GM18517 (cell line): ENCODE measurements around the gene FILIP1L.

Experiments used
- ATAC-seq: cut with Tn5 transposase; IDR thresholded peaks from one replicate; pipeline ENCODE4 v1.9.1; 2021; ENCODE audit warnings: mild to moderate bottlenecking, moderate library complexity; ENCODE audit not compliant: unreplicated experiment

Gene FILIP1L

GRCh38 chr3:99929745-99930139, 184.6 kb downstream of the FILIP1L start:
- ATAC-seq: no peak

DNA sequence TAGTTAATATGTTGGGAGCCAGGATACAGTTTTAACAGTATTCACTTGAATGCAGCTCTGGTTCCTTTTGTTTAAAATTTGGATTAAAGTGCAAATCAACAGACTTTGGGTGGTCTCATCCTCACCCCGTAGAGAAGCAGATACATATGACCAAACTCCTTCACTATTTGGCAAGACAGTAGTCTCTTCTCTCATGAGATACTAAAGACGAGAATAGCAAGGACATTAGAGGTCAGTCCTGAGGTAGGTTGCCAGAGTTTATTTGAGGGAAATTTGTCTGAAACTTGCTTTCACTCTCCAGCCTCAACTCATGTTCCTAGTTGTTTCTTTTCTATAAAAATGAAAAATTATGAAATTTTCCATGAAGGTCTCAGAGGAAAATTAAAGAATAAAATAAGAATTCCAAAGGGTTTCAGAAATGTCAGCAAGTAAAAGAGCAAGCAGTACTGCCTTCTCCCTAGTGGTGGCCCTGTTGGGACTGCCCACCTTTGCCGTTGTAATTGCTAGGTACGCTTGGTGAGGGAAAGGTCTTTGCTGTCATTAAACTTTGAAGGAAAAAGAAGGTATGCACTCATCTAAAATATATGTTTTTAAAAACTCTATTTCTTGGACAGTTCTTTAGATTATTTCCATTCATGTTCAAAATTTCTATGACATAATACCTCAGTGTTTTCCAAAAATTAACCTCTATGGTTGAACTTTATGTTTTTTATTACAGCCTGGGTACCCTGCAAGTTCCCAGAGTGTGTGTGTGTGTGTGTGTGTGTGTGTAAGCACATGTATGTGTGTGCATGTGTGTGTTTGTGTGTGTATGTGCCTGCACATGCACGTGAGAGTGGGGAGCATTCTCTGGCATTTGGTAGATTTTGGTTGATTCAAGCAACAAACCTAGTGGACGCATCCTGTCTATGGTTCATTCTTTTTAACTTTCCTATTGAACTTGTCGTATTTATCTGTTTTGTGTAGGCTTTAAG, 185.2 kb downstream of the FILIP1L start:
- ATAC-seq: no peak

GRCh38 chr3:99927671-99928457, 186.4 kb downstream of the FILIP1L start:
- no peak for ATAC-seq

DNA sequence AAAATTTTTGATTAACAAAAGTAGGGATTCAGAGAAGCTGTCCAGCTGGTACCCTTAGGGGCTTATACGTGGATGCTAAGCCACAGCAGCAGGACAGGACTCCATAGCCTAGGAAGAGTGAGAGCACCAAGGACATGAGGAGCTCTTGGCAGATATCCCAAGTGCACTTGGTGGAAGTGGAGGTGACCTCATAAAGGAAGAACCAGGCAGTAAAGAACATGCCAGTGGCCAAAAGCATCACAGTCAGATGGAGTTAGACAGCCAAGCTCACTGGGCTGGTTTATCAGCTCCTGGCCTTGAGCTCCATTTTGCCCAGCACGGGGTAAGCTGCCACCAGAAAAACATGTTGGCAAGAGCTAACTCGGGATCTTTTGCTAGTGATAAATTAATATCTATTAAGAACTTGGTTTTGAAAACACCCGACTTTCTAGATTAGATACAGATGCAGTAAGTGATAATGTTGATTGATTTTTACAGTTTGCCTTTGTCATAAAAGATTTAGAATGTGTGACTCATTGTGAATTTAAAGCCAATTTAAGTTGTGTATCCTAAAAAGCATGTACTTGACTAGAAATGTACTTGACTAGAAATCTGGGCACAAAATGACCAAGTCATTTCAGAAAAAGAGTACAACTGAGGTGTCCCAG, 188.6 kb downstream of the FILIP1L start:
- ATAC-seq: no peak

DNA sequence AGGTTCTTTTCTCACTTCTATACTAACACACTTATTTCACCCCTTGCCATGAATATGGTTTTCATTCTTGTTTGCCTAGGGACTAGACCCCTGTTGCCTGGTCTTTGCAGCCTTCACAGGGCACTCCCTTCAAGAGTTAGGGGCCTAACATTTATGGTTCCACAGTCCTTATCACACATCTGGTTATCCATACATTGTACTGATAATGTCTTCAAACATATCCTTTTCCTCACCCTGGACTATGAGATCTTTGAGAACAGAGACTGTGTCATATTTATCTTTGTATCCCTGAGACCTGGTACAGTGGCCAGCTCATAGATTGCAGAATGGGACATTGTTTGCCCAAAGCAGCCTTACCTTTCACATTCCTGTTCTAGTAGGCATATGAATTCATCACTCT, 190.4 kb downstream of the FILIP1L start:
- ATAC-seq: no peak

GRCh38 chr3:99921986-99922385, 192.3 kb downstream of the FILIP1L start:
- ATAC-seq: no peak

DNA sequence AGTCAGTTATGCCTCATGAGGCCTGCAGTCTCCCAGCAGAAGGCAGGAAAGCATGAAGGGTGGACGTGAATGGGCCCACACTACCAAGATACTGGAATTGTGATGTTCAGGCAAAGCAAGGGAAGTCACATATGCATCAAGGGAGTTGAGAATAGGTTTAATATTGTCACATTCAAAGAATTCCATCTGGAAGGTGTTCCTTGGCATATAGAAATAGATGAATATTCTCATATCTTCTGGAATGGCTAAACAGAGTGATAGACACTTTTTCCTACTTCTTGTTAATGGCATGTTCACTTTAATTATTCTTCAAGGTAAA, 193.0 kb downstream of the FILIP1L start:
- ATAC-seq: no peak

DNA sequence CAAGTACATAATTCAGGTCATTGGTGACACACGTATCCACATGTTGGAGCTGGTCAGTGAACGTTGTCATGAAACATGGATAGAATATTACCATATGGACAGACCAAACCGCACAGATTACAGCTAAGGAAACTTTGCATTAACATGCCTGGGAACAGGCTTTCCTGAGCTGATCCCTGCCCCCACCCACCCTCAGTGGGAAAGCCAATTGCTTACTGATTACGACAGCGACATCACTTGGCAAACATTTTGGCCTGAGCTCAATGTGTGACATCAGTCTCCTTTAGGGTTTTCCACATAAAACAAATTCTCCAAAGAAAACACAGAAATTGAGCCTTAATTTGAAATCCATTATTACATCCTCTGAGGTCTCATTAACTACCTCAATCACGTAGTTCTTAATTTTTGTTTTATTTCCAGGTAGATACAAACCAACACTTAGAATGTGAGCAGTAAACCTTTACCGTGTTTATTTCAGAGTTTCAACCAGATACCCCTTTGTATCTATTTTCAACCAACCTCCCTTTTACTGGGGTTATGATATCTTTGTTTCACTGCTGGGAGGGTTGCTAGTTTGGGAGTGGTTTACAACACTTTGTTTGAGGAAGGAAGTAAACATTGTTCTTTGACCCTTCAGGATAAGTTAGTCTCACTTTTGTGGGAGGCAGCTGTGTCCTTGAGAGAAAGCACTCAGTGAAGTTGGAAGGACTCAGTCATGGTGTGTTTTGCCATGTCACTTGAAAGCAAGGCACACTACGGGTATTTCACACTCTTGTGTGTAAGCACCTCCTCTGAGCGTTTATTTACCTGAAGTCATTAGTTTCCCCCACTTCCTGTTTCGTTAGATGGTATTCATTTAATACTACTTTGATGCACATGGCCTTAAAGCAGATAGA, 193.6 kb downstream of the FILIP1L start:
- ATAC-seq: no peak

DNA sequence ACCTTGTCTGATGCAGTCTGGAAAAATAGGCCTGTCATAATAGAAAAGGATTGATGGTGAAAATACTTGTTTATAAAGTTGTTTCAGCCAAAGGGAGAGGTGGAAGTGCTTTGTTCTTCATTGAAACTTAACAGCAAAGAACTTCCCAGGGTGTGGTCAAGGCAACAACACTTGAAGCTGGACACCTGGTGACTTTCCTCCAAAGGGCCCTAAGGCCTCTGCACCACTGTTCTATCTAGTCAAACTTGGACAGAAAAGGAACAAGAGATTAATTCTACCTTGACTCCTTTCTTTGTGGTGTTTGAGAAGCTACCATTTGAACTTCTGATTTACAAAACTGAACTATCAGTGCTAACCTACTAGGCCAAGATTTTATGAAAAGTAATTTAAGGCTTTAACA, 194.6 kb downstream of the FILIP1L start:
- ATAC-seq: no peak

- no peak for ATAC-seq
These were observed 195.6 kb downstream of the FILIP1L start for GRCh38 chr3:99918715-99919114.

DNA sequence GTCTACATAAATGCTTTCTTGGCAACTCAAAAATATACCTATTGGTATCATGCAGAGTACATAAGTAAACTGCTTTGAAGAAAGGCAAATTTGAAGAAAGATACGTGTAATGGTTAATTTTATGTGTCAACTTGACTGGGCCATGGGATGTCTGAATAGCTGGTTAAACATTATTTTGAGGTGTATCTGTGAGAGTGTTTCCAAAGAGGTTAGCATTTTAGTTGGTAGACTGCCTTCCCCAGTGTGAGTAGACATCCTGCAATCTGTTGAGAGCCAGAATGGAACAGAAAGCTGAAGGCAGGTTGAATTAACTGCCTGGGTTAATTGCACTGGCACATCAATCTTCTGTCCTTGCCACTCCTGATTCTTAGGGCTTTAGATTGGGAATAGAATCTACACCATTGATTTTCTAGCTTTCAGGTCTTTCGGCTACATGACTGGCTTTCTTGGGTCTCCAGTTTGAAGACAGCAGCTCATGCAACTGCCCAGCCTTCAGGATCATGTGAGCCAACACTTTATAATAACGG, 198.3 kb downstream of the FILIP1L start:
- ATAC-seq: no peak

DNA sequence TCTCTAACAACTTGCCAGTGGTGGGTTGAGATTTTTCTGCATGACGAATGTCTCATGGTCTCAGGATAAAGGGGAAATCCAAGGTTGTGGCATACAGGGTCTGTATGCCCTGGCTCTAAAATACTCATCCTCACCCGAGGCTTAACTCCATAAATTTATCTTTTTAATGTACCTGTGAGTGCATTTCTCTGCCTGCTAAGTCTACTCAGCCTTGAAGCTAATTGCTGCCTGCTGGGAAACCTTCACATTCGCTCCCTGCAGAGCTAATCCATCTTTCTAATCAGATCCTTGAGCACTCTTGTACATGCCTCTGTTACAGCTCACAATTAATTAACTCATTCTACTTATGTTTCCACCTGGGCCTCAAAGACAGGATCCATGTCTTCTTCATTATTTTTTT, 202.9 kb downstream of the FILIP1L start:
- ATAC-seq: no peak

DNA sequence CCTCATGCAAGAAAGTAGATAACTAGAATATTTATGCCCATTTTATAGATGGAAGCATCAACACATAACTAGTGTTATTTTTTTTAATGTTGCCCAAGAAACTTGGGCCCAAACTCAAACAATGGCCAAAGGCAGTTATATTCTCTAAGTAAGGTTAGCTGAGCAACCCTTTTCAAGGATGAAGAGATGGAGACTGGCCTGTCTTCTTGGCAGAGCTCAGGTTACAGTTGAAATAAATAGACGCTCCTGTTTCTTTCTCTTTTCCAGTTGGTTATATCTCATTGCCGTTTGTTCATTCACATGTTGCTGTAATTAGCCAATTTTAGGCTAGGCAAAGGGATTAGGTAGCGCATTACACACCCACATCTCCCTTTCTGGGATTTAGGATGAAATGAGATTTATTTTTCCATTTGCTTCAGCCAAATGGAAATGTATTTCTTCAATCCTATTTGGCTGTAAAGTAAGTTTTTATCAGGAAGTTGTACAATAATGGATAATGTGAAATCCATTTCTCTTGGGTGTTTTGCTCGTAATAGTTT, 203.5 kb downstream of the FILIP1L start:
- ATAC-seq: no peak

DNA sequence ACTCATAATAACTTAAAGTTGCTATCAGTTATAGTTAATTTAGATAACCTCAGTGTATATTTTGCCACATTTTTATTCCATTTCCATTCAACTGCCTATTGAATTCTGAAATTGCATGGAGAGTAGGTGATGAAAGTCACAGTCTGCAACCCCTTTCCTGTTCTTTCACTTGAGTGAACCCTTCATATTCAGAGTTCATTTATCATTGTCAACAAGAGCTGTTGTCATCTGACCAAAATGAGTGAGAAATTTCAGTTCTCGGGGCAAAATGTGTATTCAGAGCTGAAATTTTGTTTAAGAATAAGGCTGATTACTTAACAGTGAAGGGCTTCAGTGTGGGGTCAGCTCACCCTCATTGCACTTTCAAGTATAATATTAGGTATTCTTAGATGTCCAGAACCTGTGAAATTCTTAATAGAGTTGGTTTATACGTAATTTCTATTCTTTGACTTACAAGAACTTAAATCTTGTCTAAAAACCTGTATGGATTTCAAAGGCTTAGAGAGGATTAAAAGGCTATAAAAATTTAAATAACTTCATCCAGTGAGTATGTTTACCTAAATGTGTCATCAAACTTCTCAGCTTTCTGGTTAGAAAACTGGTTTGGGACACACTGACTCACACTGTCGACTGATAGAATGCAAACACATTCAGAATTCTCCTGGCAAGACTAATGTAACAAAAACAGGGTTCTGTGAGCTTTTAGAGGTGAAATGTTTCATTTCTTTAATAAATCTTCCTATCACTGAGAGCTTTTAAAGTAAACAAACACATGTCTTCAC, 204.4 kb downstream of the FILIP1L start:
- no peak for ATAC-seq

- no peak for ATAC-seq
These were observed 206.2 kb downstream of the FILIP1L start for GRCh38 chr3:99907959-99908544.

- ATAC-seq: no peak
These were observed 210.4 kb downstream of the FILIP1L start for GRCh38 chr3:99903869-99904268.

DNA sequence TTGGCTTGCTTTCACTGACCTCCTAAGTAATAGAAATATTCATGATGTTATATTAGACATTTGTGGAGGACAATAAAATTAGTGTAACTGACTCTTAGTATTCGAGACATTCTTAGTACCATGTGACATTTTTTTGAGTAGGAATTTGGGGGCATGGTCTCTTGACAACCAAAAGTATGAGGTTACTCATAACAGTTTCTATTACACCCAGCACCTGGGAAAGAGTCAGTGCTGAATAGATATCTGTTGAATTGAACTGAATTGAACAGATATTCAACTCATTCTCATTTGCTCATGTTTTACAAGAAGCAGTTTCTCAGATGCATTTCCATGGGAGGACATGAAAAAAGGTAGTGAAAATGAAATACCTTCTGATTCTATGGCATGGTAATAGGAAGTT, 212.2 kb downstream of the FILIP1L start:
- no peak for ATAC-seq

GRCh38 chr3:99901200-99901926, 212.9 kb downstream of the FILIP1L start:
- no peak for ATAC-seq
